ENCODE results near the gene CRY2.
"Not testable (repeated sequence)": the region's sequence is repeated elsewhere in the genome, so short reads cannot be mapped to it uniquely, and the experiment has no call there.

The CRY2 gene

DNA sequence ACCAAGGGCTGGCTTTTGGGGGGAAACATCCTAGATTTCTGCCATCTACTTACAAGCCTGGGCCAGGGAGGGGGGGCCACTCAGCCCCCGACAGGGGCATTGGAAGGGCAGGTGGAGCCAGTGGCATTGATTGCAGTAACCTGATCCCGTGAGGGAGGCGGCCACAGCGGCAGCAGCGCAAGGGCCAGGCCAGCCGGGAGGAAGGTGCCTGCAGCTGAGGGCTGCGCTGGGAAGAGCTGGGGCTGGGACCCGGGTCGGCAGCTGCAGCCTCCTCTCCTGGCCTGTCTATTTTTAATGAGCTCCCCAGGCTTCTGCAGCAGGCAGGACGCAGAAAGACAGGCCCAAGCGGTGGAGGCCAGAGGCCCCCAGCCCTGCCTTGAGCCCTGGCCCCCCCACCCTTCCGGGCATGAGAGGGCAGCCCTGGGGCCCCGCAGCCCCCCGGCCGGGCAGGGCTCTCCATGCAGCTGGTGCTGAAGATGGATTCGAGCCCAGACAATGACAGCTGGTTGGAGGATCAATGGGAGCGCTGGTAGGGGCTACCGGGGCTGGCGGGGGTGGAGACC, 49.2 kb downstream of the CRY2 start:
- no peak for DNase-seq (ENCODE audit: low read depth)
- Histone ChIP-seq H3K9me3 (ENCODE audit: control insufficient read depth, low read length) (no peaks in the 10 kb centered on the region), H3K4me3 (ENCODE audit: low read length) (no peak overlapping the region), H3K36me3 (ENCODE audit: control insufficient read depth, insufficient read depth, low read length, severe bottlenecking) (no peaks in the 10 kb centered on the region), H3K27me3 (replicated peaks; ENCODE audit: control insufficient read depth, insufficient read depth, low read length) (peaks cover 25% of the 10 kb centered on the region), H3K4me1 (ENCODE audit: control insufficient read depth, insufficient read depth, low read length) (peaks cover 20% of the 10 kb centered on the region), H3K9ac (ENCODE audit: low read length) (no peak overlapping the region)

DNA sequence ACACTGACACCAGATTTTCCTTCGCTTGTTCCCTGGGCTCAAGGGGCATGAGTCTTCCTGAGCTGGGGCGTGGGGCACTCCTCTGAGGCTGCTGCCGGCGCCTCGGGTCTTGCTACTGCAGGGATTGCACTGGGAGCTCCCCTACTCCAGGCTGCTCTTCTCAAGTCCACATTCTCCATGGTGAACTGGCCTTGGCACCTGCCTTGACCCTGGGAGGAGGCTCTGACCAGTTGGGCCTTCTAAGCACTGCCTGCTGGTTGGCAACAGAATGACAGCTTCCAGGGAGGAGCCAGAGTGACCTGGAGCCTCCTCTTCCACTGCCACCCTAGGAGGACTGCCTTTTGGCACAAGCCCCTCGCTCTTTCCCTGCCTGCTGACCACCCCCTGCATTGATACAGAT, 50.3 kb downstream of the CRY2 start:
- DNase-seq (ENCODE audit: low read depth), result no peak
- Histone ChIP-seq H3K36me3 (ENCODE audit: control insufficient read depth, insufficient read depth, low read length, severe bottlenecking) (no peaks in the 10 kb centered on the region), H3K27me3 (replicated peaks; ENCODE audit: control insufficient read depth, insufficient read depth, low read length) (peaks cover 25% of the 10 kb centered on the region), H3K4me1 (ENCODE audit: control insufficient read depth, insufficient read depth, low read length) (peaks cover 19% of the 10 kb centered on the region), H3K9me3 (ENCODE audit: control insufficient read depth, low read length) (no peaks in the 10 kb centered on the region), H3K9ac (ENCODE audit: low read length) (no peak overlapping the region), H3K4me3 (ENCODE audit: low read length) (no peak overlapping the region)

- Histone ChIP-seq H3K36me3 (ENCODE audit: control insufficient read depth, insufficient read depth, low read length, severe bottlenecking) (no peaks in the 10 kb centered on the region), H3K27me3 (replicated peaks; ENCODE audit: control insufficient read depth, insufficient read depth, low read length) (peaks cover 16% of the 10 kb centered on the region), H3K9me3 (ENCODE audit: control insufficient read depth, low read length) (no peaks in the 10 kb centered on the region), H3K9ac (ENCODE audit: low read length) (no peak overlapping the region), H3K4me1 (ENCODE audit: control insufficient read depth, insufficient read depth, low read length) (peaks cover 11% of the 10 kb centered on the region), H3K4me3 (ENCODE audit: low read length) (peak overlapping the region; percentile 75)
- no peak for DNase-seq (ENCODE audit: low read depth)
These were observed 51.8 kb downstream of the CRY2 start for GRCh38 chr11:45899086-45899447.

GRCh38 chr11:45899448-45900174, 52.3 kb downstream of the CRY2 start:
- Histone ChIP-seq H3K27me3 (replicated peaks; ENCODE audit: control insufficient read depth, insufficient read depth, low read length) (peaks cover 16% of the 10 kb centered on the region), H3K9ac (ENCODE audit: low read length) (peak overlapping the region; percentile 64), H3K4me3 (ENCODE audit: low read length) (peak overlapping the region; percentile 75), H3K36me3 (ENCODE audit: control insufficient read depth, insufficient read depth, low read length, severe bottlenecking) (no peaks in the 10 kb centered on the region), H3K4me1 (ENCODE audit: control insufficient read depth, insufficient read depth, low read length) (peaks cover 11% of the 10 kb centered on the region), H3K9me3 (ENCODE audit: control insufficient read depth, low read length) (no peaks in the 10 kb centered on the region)
- DNase-seq (ENCODE audit: low read depth), result peak; percentile 92

DNA sequence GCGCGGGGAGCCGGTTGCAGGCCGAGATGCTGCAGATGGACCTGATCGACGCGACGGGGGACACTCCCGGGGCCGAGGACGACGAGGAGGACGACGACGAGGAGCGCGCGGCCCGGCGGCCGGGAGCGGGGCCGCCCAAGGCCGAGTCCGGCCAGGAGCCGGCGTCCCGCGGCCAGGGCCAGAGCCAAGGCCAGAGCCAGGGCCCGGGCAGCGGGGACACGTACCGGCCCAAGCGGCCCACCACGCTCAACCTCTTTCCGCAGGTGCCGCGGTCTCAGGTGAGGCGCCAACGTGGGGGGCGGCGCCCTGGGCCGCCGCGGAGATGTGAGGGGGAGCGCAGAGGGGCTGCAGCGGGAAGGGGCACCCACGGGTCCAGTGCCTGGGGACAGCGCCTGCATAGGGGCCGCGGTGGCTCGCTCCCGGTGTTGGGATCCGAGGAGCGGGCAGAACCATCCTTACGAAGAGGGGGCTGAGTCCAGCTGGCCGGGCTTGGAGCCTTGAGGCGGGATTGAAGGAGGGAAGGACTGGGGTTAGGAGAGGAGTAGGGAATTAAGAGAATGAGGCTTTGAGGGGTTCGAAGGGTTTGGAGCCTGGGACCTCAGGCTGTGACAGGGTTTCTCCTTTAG, 53.0 kb downstream of the CRY2 start:
- H3K4me1 ChIP-seq (ENCODE audit: control insufficient read depth, insufficient read depth, low read length), result peaks cover 11% of the 10 kb centered on the region
- H3K9me3 ChIP-seq (ENCODE audit: control insufficient read depth, low read length), result not testable (repeated sequence)
- peak; percentile 45 for DNase-seq (ENCODE audit: low read depth)

GRCh38 chr11:45900916-45901617, 53.8 kb downstream of the CRY2 start:
- H3K27me3 ChIP-seq (replicated peaks; ENCODE audit: control insufficient read depth, insufficient read depth, low read length), result peaks cover 13% of the 10 kb centered on the region
- no peaks in the 10 kb centered on the region for H3K36me3 ChIP-seq (ENCODE audit: control insufficient read depth, insufficient read depth, low read length, severe bottlenecking)
- H3K4me1 ChIP-seq (ENCODE audit: control insufficient read depth, insufficient read depth, low read length), result peaks cover 11% of the 10 kb centered on the region
- H3K9ac ChIP-seq (ENCODE audit: low read length), result peak overlapping the region; percentile 72
- H3K9me3 ChIP-seq (ENCODE audit: control insufficient read depth, low read length), result no peaks in the 10 kb centered on the region
- peak; percentile 19 for DNase-seq (ENCODE audit: low read depth)
- peak overlapping the region; percentile 75 for H3K4me3 ChIP-seq (ENCODE audit: low read length)

More for the DNA sequence above, 53.0 kb downstream of the CRY2 start:
- Histone ChIP-seq H3K4me3 (ENCODE audit: low read length) (peak overlapping the region; percentile 75), H3K9ac (ENCODE audit: low read length) (peak overlapping the region; percentile 72), H3K27me3 (replicated peaks; ENCODE audit: control insufficient read depth, insufficient read depth, low read length) (peaks cover 16% of the 10 kb centered on the region)
- not testable (repeated sequence) for H3K36me3 ChIP-seq (ENCODE audit: control insufficient read depth, insufficient read depth, low read length, severe bottlenecking)

- no peaks in the 10 kb centered on the region for H3K36me3 ChIP-seq (ENCODE audit: control insufficient read depth, insufficient read depth, low read length, severe bottlenecking)
- DNase-seq (ENCODE audit: low read depth), result no peak
- peaks cover 10% of the 10 kb centered on the region for H3K27me3 ChIP-seq (replicated peaks; ENCODE audit: control insufficient read depth, insufficient read depth, low read length)
- H3K9ac ChIP-seq (ENCODE audit: low read length), result no peak overlapping the region
- H3K4me3 ChIP-seq (ENCODE audit: low read length), result no peak overlapping the region
- H3K4me1 ChIP-seq (ENCODE audit: control insufficient read depth, insufficient read depth, low read length), result peaks cover 11% of the 10 kb centered on the region
- H3K9me3 ChIP-seq (ENCODE audit: control insufficient read depth, low read length), result no peaks in the 10 kb centered on the region
These were observed 54.4 kb downstream of the CRY2 start for GRCh38 chr11:45901626-45902025.

DNA sequence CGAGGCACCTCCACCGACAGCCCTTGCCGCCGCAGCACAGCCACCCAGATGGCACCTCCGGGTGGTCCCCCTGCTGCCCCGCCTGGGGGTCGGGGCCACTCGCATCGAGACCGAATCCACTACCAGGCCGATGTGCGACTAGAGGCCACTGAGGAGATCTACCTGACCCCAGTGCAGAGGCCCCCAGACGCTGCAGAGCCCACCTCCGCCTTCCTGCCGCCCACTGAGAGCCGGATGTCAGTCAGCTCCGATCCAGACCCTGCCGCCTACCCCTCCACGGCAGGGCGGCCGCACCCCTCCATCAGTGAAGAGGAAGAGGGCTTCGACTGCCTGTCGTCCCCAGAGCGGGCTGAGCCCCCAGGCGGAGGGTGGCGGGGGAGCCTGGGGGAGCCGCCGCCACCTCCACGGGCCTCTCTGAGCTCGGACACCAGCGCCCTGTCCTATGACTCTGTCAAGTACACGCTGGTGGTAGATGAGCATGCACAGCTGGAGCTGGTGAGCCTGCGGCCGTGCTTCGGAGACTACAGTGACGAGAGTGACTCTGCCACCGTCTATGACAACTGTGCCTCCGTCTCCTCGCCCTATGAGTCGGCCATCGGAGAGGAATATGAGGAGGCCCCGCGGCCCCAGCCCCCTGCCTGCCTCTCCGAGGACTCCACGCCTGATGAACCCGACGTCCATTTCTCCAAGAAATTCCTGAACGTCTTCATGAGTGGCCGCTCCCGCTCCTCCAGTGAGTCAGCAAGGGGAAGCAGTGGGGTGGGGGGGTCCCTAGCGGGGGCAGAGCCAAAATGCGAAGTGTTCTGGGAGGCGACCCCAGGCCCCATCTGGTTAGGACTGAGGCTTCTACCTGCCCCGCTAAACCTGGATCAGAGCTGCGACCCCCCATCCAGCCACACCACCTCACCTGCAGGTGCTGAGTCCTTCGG, 55.4 kb downstream of the CRY2 start:
- DNase-seq (ENCODE audit: low read depth), result no peak
- no peaks in the 10 kb centered on the region for H3K36me3 ChIP-seq (ENCODE audit: control insufficient read depth, insufficient read depth, low read length, severe bottlenecking)
- H3K27me3 ChIP-seq (replicated peaks; ENCODE audit: control insufficient read depth, insufficient read depth, low read length), result peaks cover 3% of the 10 kb centered on the region
- no peaks in the 10 kb centered on the region for H3K9me3 ChIP-seq (ENCODE audit: control insufficient read depth, low read length)
- peaks cover 12% of the 10 kb centered on the region for H3K4me1 ChIP-seq (ENCODE audit: control insufficient read depth, insufficient read depth, low read length)
- no peak overlapping the region for H3K4me3 ChIP-seq (ENCODE audit: low read length)
- no peak overlapping the region for H3K9ac ChIP-seq (ENCODE audit: low read length)

DNA sequence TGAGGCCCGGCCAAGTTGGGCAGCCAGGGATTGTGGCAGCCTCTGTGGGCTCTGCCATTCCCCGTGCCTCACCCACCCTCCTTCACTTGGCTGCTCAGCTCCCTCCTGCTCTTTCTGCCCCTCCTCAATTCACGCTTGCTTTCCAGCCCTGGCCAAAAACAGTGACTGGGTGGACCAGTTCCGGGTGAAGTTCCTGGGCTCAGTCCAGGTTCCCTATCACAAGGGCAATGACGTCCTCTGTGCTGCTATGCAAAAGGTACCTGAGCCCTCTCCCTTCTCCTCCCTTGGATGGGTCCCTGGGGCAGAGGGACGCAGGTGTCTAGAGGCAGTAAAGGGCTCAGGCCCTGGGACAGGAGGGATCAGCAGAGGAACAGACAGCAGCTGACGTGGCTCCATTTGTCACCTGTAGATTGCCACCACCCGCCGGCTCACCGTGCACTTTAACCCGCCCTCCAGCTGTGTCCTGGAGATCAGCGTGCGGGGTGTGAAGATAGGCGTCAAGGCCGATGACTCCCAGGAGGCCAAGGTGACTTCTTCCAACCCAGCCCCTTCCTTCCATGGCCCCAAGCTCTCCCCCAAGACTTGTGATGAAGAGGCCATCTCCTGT, 57.1 kb downstream of the CRY2 start:
- no peaks in the 10 kb centered on the region for H3K27me3 ChIP-seq (replicated peaks; ENCODE audit: control insufficient read depth, insufficient read depth, low read length)
- no peak for DNase-seq (ENCODE audit: low read depth)
- H3K9ac ChIP-seq (ENCODE audit: low read length), result no peak overlapping the region
- H3K4me1 ChIP-seq (ENCODE audit: control insufficient read depth, insufficient read depth, low read length), result peaks cover 17% of the 10 kb centered on the region
- no peaks in the 10 kb centered on the region for H3K9me3 ChIP-seq (ENCODE audit: control insufficient read depth, low read length)
- no peak overlapping the region for H3K4me3 ChIP-seq (ENCODE audit: low read length)
- H3K36me3 ChIP-seq (ENCODE audit: control insufficient read depth, insufficient read depth, low read length, severe bottlenecking), result peaks cover under 1% of the 10 kb centered on the region

- H3K9ac ChIP-seq (ENCODE audit: low read length), result no peak overlapping the region
- H3K9me3 ChIP-seq (ENCODE audit: control insufficient read depth, low read length), result no peaks in the 10 kb centered on the region
- DNase-seq (ENCODE audit: low read depth), result no peak
- H3K36me3 ChIP-seq (ENCODE audit: control insufficient read depth, insufficient read depth, low read length, severe bottlenecking), result peaks cover 7% of the 10 kb centered on the region
- no peak overlapping the region for H3K4me3 ChIP-seq (ENCODE audit: low read length)
- no peaks in the 10 kb centered on the region for H3K27me3 ChIP-seq (replicated peaks; ENCODE audit: control insufficient read depth, insufficient read depth, low read length)
- peaks cover 16% of the 10 kb centered on the region for H3K4me1 ChIP-seq (ENCODE audit: control insufficient read depth, insufficient read depth, low read length)
These were observed 57.8 kb downstream of the CRY2 start for GRCh38 chr11:45905095-45905494.
